Stimulated activated CD4-positive, alpha-beta T cell treated with anti-CD3 and anti-CD28 coated beads, Interleukin-12 subunit alpha, Interleukin-12 subunit beta, amount 100 ng/mL, for 48 hours (primary cell): ENCODE measurements around the gene TPCN2.

ENCODE experiments used
- DNase-seq, 3 donors: peaks; one replicate each; pipeline ENCODE4 v3.0.0-alpha.2; 2020; ENCODE audit warnings: low read depth in 2 of 3, low spot score in 1 of 3

TPCN2 gene

GRCh38 chr11:69010361-69010891, 38.3 kb upstream of the TPCN2 start:
- DNase-seq = no peak

- DNase-seq = peak; percentile 9 to 15 (median 10)
These were observed 37.6 kb upstream of the TPCN2 start for GRCh38 chr11:69010964-69011623.

- DNase-seq = no peak
These were observed 37.1 kb upstream of the TPCN2 start for GRCh38 chr11:69011624-69012091.

GRCh38 chr11:69012092-69013008, 36.4 kb upstream of the TPCN2 start:
- no peak for DNase-seq

GRCh38 chr11:69013009-69013951, 35.5 kb upstream of the TPCN2 start, which contains the start of gene MRGPRF:
TSS of gene MRGPRF (minus strand) at chr11:69013246. CDS start at chr11:69009901, 3,345 bp downstream.
- no peak for DNase-seq

- DNase-seq = no peak
These were observed 34.5 kb upstream of the TPCN2 start for GRCh38 chr11:69014084-69014851.

GRCh38 chr11:69014898-69015549, 33.7 kb upstream of the TPCN2 start:
- no peak for DNase-seq

- DNase-seq = no peak
These were observed 30.8 kb upstream of the TPCN2 start for GRCh38 chr11:69017951-69018350.

GRCh38 chr11:69018924-69019323, 29.8 kb upstream of the TPCN2 start:
- DNase-seq = no peak

- no peak for DNase-seq
These were observed 26.5 kb upstream of the TPCN2 start for GRCh38 chr11:69022260-69022659.

GRCh38 chr11:69024509-69024908, 24.2 kb upstream of the TPCN2 start:
- no peak for DNase-seq

- DNase-seq = no peak
These were observed 20.9 kb upstream of the TPCN2 start for GRCh38 chr11:69027704-69028372.

GRCh38 chr11:69030301-69030700, 18.4 kb upstream of the TPCN2 start:
- no peak for DNase-seq

- no peak for DNase-seq
These were observed 15.9 kb upstream of the TPCN2 start for GRCh38 chr11:69032833-69033232.

GRCh38 chr11:69033431-69033830, 15.3 kb upstream of the TPCN2 start:
- no peak for DNase-seq

GRCh38 chr11:69034123-69034867, 14.4 kb upstream of the TPCN2 start:
- no peak for DNase-seq

- no peak for DNase-seq
These were observed 13.4 kb upstream of the TPCN2 start for GRCh38 chr11:69035150-69035945.
